B cell (primary cell): Measurements from ENCODE around the gene ADAMTS19. TPM values are rescaled to one million over a fixed set of nuclear protein-coding genes. Genes with fewer than 3 reads are reported as not detected.

ENCODE experiments used
- ATAC-seq: fragments of 200-7000 bp; cut with Tn5 transposase; one replicate; pipeline ENCODE4 v1.10.0; 2021; ENCODE audit warnings: low read depth, mild to moderate bottlenecking, moderate number of reproducible peaks, moderate library complexity
- CTCF ChIA-PET: fragments of 350-600 bp; sonication (Branson Sonifier 250); formaldehyde crosslinking; loops from one replicate; lab custom pipeline; 2021; ENCODE audit warnings: antibody characterized with exemption, inconsistent platforms; lab: Charles Lee
- POLR2A ChIA-PET: fragments of 350-600 bp; sonication (Branson Sonifier 250); formaldehyde crosslinking; loops from one replicate; lab custom pipeline; 2021; ENCODE audit warnings: antibody characterized with exemption; lab: Charles Lee
- DNase-seq: peaks from one replicate; pipeline ENCODE4 v3.0.0; 2013
- H2AFZ ChIP-seq: 2 replicates; pipeline ENCODE4 v1.6.1; 2012; ENCODE audit warnings: mild to moderate bottlenecking, low read depth, low read length; ENCODE audit not compliant: insufficient read depth, poor library complexity, severe bottlenecking
- H3K27ac ChIP-seq, 2 donors: 1 replicate in 1 of 2; 2 replicates in 1 of 2; pipeline ENCODE4 v1.5.1; 2012 to 2013; ENCODE audit warnings: low read length in 2 of 2, mild to moderate bottlenecking in 2 of 2, moderate library complexity in 1 of 2
- H3K27me3 ChIP-seq, 4 experiments: fragments of 200-600 bp in 1 of 4; sonication (generic) in 1 of 4; replicated peaks in 1 of 4; 1 replicate in 2 of 4; 2 replicates in 2 of 4; pipeline versions ENCODE4 v1.6.1 to v1.7.0; 2013 to 2016; ENCODE audit warnings: low read length in 3 of 4, mild to moderate bottlenecking in 2 of 4, mixed read lengths in 1 of 4, moderate library complexity in 1 of 4; ENCODE audit not compliant: insufficient read depth in 4 of 4, control insufficient read depth in 3 of 4; ENCODE audit errors: control extremely low read depth in 1 of 4
- H3K36me3 ChIP-seq, 2 experiments: replicated peaks in 1 of 2; 1 replicate in 1 of 2; 2 replicates in 1 of 2; pipeline versions ENCODE4 v1.6.1 to v1.7.1; 2013; ENCODE audit warnings: low read length in 1 of 2; ENCODE audit not compliant: insufficient read depth in 2 of 2, control insufficient read depth in 1 of 2; ENCODE audit errors: control extremely low read depth in 1 of 2, extremely low read depth in 1 of 2
- H3K4me1 ChIP-seq, 2 donors: fragments of 200-600 bp in 1 of 2; sonication (generic) in 1 of 2; 1 replicate in 1 of 2; 2 replicates in 1 of 2; pipeline versions ENCODE4 v1.5.1 to v1.6.1; 2013 to 2017; ENCODE audit warnings: low read length in 2 of 2; ENCODE audit not compliant: control insufficient read depth in 2 of 2, insufficient read depth in 2 of 2
- H3K4me2 ChIP-seq: replicated peaks from 2 replicates; pipeline ENCODE3; 2012; ENCODE audit warnings: mild to moderate bottlenecking, low read depth, low read length; ENCODE audit not compliant: poor library complexity, severe bottlenecking
- H3K4me3 ChIP-seq, 5 experiments: fragments of 200-600 bp in 1 of 5; sonication (generic) in 1 of 5; 1 replicate in 3 of 5; 2 replicates in 2 of 5; pipeline versions ENCODE4 v1.5.1 to v1.7.0; 2011 to 2016; ENCODE audit warnings: low read length in 4 of 5, mild to moderate bottlenecking in 4 of 5, low read depth in 2 of 5, control low read depth in 1 of 5, moderate library complexity in 1 of 5; ENCODE audit not compliant: insufficient read depth in 1 of 5; ENCODE audit errors: control extremely low read depth in 1 of 5, extremely low read depth in 1 of 5
- H3K79me2 ChIP-seq: fragments of 200-600 bp; sonication (generic); one replicate; pipeline ENCODE4 v1.6.0; 2016; ENCODE audit warnings: low read length; ENCODE audit not compliant: control insufficient read depth, insufficient read depth
- H3K9ac ChIP-seq: fragments of 200-600 bp; sonication (generic); 2 replicates; pipeline ENCODE4 v1.6.1; 2017; ENCODE audit warnings: mild to moderate bottlenecking, low read length, moderate library complexity
- H3K9me3 ChIP-seq, 3 donors: one replicate each; pipeline versions ENCODE4 v1.6.1 to v1.7.1; 2013; ENCODE audit warnings: low read length in 2 of 3; ENCODE audit not compliant: control insufficient read depth in 2 of 3, insufficient read depth in 1 of 3; ENCODE audit errors: control extremely low read depth in 1 of 3
- H4K20me1 ChIP-seq: 2 replicates; pipeline ENCODE4 v1.6.0; 2012; ENCODE audit warnings: mild to moderate bottlenecking, low read length; ENCODE audit not compliant: insufficient read depth, control insufficient read depth, poor library complexity, severe bottlenecking
- H3K27ac Mint-ChIP-seq: one replicate; pipeline ENCODE4 v1.8.0; 2021; ENCODE audit warnings: mixed read lengths
- H3K27me3 Mint-ChIP-seq: one replicate; pipeline ENCODE4 v1.8.0; 2021; ENCODE audit warnings: mixed read lengths
- H3K4me1 Mint-ChIP-seq: one replicate; pipeline ENCODE4 v1.8.0; 2021; ENCODE audit warnings: mixed read lengths
- H3K4me3 Mint-ChIP-seq: one replicate; pipeline ENCODE4 v1.8.0; 2021; ENCODE audit warnings: mixed read lengths
- H3K9me3 Mint-ChIP-seq: one replicate; pipeline ENCODE4 v1.8.0; 2022; ENCODE audit warnings: mixed read lengths; ENCODE audit not compliant: insufficient read depth
- EZH2 ChIP-seq: IDR thresholded peaks from 2 replicates; pipeline ENCODE4 v1.6.1; 2012; ENCODE audit warnings: borderline replicate concordance, low read depth, mild to moderate bottlenecking, moderate library complexity, low read length; ENCODE audit not compliant: insufficient read depth, poor library complexity, severe bottlenecking
- WGBS: methylation state at CpG from one replicate; pipeline ENCODE4 v1.1.5; 2013; ENCODE audit warnings: missing lambda C conversion rate; ENCODE audit not compliant: insufficient coverage; 5-methylcytosine and 5-hydroxymethylcytosine counted together
- intact Hi-C: fragments of 100-400 bp; cut with micrococcal nuclease; formaldehyde crosslinking; loops from one replicate; pipeline ENCODE4 v1.10.0; 2022
- polyA plus RNA-seq: library from polyadenylated mRNA; depleted of rRNA; stranded (reverse); fragments of >200 nt; gene quantifications from 2 replicates; pipeline ENCODE4 v1.2.3, GENCODE V29; 2012
- total RNA-seq, 2 donors: library from RNA; stranded (reverse); fragments of 120-200 nt in 1 of 2; gene quantifications; 1 replicate in 1 of 2; 2 replicates in 1 of 2; pipeline versions ENCODE4 v1.2.3 to v1.2.4, GENCODE V29; 2013 to 2022
- TF ChIP-seq, protein P1 (sequence below): fragments of 200-600 bp; IDR thresholded peaks from one replicate; pipeline ENCODE4 v1.8.0; 2022; ENCODE audit warnings: antibody characterized with exemption, mild to moderate bottlenecking

ADAMTS19 gene
- total and polyA plus RNA-seq, 2 donors (not counting 1 experiment from before 2014, with no cell fraction given) = not detected

DNA sequence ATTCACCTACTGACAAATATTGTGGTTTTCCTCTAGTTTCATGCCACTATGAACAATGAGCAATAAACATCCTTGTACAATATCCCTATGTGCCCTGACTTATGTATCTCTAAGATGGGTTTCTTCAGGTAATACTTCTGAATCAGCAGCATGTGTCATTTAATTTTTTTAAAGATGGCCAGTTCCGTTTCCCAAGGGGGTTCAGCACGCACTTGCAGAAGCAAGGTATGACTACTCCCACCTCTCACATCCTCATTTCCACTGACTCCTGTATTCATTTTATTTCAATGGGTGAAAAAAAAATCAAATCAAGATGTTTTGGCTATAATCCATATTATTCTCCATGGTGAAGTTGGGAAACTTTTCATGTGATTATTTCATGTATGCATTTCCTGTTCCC is 14.7 kb upstream of the ADAMTS19 start:
- DNase-seq = no peak
- Histone ChIP-seq H3K4me1 (no peaks in the 10 kb centered on the region), H4K20me1 (no peaks in the 10 kb centered on the region), H3K36me3 (no peaks in the 10 kb centered on the region), H3K9ac (no peak overlapping the region), H3K9me3 (no peaks in the 10 kb centered on the region), H3K4me2 (no peak overlapping the region), H3K27me3 (no peaks in the 10 kb centered on the region), H3K79me2 (no peaks in the 10 kb centered on the region), H3K27ac (no peak overlapping the region), H3K4me3 (no peak overlapping the region), H2AFZ (no peak overlapping the region)
- H3K27me3 Mint-ChIP-seq = no peaks in the 10 kb centered on the region
- ChIA-PET CTCF (no interaction called here), POLR2A (no interaction called here)
- intact Hi-C loops = no loop called here
- no CpG with 5 or more reads among the region's 2 CpGs for WGBS
- TF ChIP-seq EZH2 = no peak
- TF ChIP-seq, protein P1, sequence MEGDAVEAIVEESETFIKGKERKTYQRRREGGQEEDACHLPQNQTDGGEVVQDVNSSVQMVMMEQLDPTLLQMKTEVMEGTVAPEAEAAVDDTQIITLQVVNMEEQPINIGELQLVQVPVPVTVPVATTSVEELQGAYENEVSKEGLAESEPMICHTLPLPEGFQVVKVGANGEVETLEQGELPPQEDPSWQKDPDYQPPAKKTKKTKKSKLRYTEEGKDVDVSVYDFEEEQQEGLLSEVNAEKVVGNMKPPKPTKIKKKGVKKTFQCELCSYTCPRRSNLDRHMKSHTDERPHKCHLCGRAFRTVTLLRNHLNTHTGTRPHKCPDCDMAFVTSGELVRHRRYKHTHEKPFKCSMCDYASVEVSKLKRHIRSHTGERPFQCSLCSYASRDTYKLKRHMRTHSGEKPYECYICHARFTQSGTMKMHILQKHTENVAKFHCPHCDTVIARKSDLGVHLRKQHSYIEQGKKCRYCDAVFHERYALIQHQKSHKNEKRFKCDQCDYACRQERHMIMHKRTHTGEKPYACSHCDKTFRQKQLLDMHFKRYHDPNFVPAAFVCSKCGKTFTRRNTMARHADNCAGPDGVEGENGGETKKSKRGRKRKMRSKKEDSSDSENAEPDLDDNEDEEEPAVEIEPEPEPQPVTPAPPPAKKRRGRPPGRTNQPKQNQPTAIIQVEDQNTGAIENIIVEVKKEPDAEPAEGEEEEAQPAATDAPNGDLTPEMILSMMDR = no peak
- no peak for ATAC-seq
- H3K27ac Mint-ChIP-seq = no peak overlapping the region
- H3K9me3 Mint-ChIP-seq = no peaks in the 10 kb centered on the region
- H3K4me3 Mint-ChIP-seq = no peak overlapping the region
- H3K4me1 Mint-ChIP-seq = no peaks in the 10 kb centered on the region

DNA sequence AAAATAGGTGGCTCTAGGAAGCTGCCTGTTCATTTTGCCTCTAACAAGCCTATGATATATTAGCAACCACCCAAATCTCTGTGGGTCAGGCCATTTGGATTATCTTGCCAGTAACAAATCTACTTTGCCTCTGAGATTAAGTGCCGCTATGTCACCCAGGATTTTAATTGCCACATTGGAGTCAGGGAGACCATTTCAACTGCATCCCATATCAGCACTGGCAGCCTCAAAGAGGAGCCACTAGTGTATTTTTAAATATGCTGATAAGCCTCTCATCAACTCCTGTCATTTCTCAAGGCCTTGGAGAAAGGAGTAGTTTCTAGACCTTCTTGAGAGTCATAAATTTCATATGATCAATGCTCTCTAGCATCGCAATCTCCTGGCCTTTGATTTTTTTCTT is 12.1 kb upstream of the ADAMTS19 start:
- Histone ChIP-seq H3K79me2 (no peaks in the 10 kb centered on the region), H3K4me1 (no peaks in the 10 kb centered on the region), H3K27ac (no peak overlapping the region), H3K27me3 (no peaks in the 10 kb centered on the region), H2AFZ (no peak overlapping the region), H3K4me3 (no peak overlapping the region), H3K9ac (no peak overlapping the region), H3K9me3 (no peaks in the 10 kb centered on the region), H3K36me3 (no peaks in the 10 kb centered on the region), H4K20me1 (no peaks in the 10 kb centered on the region), H3K4me2 (no peak overlapping the region)
- TF ChIP-seq, protein P1 = no peak
- no peak for TF ChIP-seq EZH2
- H3K4me1 Mint-ChIP-seq = no peaks in the 10 kb centered on the region
- H3K27ac Mint-ChIP-seq = no peak overlapping the region
- DNase-seq = no peak
- ChIA-PET CTCF (no interaction called here), POLR2A (no interaction called here)
- no peaks in the 10 kb centered on the region for H3K9me3 Mint-ChIP-seq
- ATAC-seq = no peak
- WGBS = 100% methylated on average over 1 of the region's 2 CpGs
- H3K4me3 Mint-ChIP-seq = no peak overlapping the region
- no peaks in the 10 kb centered on the region for H3K27me3 Mint-ChIP-seq
- intact Hi-C loops = no loop called here
